Endothelial cell of umbilical vein (primary cell): ENCODE measurements around the gene DCAF7. TPM values are rescaled to one million over a fixed set of nuclear protein-coding genes. Genes with fewer than 3 reads are reported as not detected.

Experiments used
- BruUV-seq: library from RNA; stranded (reverse); fragments of 400-500 nt; replicated peaks from 2 replicates; lab custom pipeline; 2021; lab: Mats Ljungman, UMichigan
- CTCF ChIA-PET: fragments of 300-600, 350-600 bp; sonication (Branson Sonifier 250); formaldehyde crosslinking; loops from one replicate; lab custom pipeline; 2021; ENCODE audit warnings: antibody characterized with exemption, inconsistent platforms; lab: Charles Lee
- POLR2A ChIA-PET: fragments of 300-600, 350-600 bp; sonication (Branson Sonifier 250); formaldehyde crosslinking; loops from one replicate; lab custom pipeline; 2021; ENCODE audit warnings: antibody characterized with exemption, inconsistent platforms; lab: Charles Lee
- DNase-seq: peaks from one replicate; pipeline ENCODE4 v3.0.0-alpha.2; 2011; ENCODE audit warnings: low read depth, low spot score
- FAIRE-seq: peaks from 2 replicates; lab custom pipeline; 2011; peaks lifted over from hg19 to GRCh38; lab: Jason Lieb, UNC
- H2AFZ ChIP-seq: 2 replicates; pipeline ENCODE4 v1.6.0; 2012; ENCODE audit warnings: low read depth, low read length, control low read depth, inconsistent platforms
- H3K27ac ChIP-seq: 2 replicates; pipeline ENCODE4 v1.5.1; 2011; ENCODE audit warnings: low read depth, mild to moderate bottlenecking, control low read depth, low read length, moderate library complexity; ENCODE audit not compliant: insufficient read depth
- H3K27me3 ChIP-seq, 2 experiments: 2 replicates each; pipeline versions ENCODE4 v1.6.0 to v1.6.1; 2011; ENCODE audit warnings: low read length in 2 of 2, mixed read lengths in 1 of 2; ENCODE audit not compliant: control insufficient read depth in 2 of 2, insufficient read depth in 2 of 2
- H3K36me3 ChIP-seq, 2 experiments: 2 replicates in 1 of 2; 3 replicates in 1 of 2; pipeline ENCODE4 v1.5.1; 2011; ENCODE audit warnings: low read length in 2 of 2, mild to moderate bottlenecking in 1 of 2, moderate library complexity in 1 of 2; ENCODE audit not compliant: control insufficient read depth in 2 of 2, insufficient read depth in 2 of 2; ENCODE audit errors: extremely low read depth in 1 of 2
- H3K4me1 ChIP-seq: 3 replicates; pipeline ENCODE4 v1.5.1; 2011; ENCODE audit warnings: mild to moderate bottlenecking, low read length; ENCODE audit not compliant: control insufficient read depth, insufficient read depth; ENCODE audit errors: extremely low read depth
- H3K4me2 ChIP-seq: 2 replicates; pipeline ENCODE4 v1.6.1; 2011; ENCODE audit warnings: low read length, control low read depth, mixed read lengths; ENCODE audit not compliant: insufficient read depth
- H3K4me3 ChIP-seq, 3 experiments: fragments of 200-600 bp in 1 of 3; sonication (generic), shearing (Covaris generic) in 1 of 3; replicated peaks in 1 of 3; 2 replicates each; pipeline ENCODE4 v1.5.1; 2011 to 2016; ENCODE audit warnings: control low read depth in 3 of 3, low read length in 3 of 3, mild to moderate bottlenecking in 2 of 3, inconsistent platforms in 1 of 3, low read depth in 1 of 3, moderate library complexity in 1 of 3; ENCODE audit not compliant: insufficient read depth in 1 of 3
- H3K79me2 ChIP-seq: 2 replicates; pipeline ENCODE4 v1.6.0; 2012; ENCODE audit warnings: low read length, inconsistent platforms; ENCODE audit not compliant: control insufficient read depth, insufficient read depth
- H3K9ac ChIP-seq: replicated peaks from 2 replicates; pipeline ENCODE3; 2011; ENCODE audit warnings: low read length, control low read depth; ENCODE audit not compliant: insufficient read depth; ENCODE audit errors: extremely low read depth
- H3K9me1 ChIP-seq: replicated peaks from 3 replicates; pipeline ENCODE4 v1.6.0; 2011; ENCODE audit warnings: mild to moderate bottlenecking, low read length; ENCODE audit not compliant: control insufficient read depth, insufficient read depth; ENCODE audit errors: extremely low read depth
- H3K9me3 ChIP-seq: replicated peaks from 2 replicates; pipeline ENCODE4 v1.5.1; 2012; ENCODE audit warnings: low read length, inconsistent platforms; ENCODE audit not compliant: control insufficient read depth, insufficient read depth
- H4K20me1 ChIP-seq: replicated peaks from 2 replicates; pipeline ENCODE3; 2011; ENCODE audit warnings: mild to moderate bottlenecking, low read length; ENCODE audit not compliant: control insufficient read depth, insufficient read depth; ENCODE audit errors: extremely low read depth
- EZH2 ChIP-seq: IDR thresholded peaks from 2 replicates; pipeline ENCODE4 v1.6.1; 2012; ENCODE audit warnings: borderline replicate concordance, low read depth, mild to moderate bottlenecking, moderate library complexity, low read length, inconsistent platforms; ENCODE audit not compliant: severe bottlenecking
- FOS ChIP-seq: IDR thresholded peaks from 2 replicates; pipeline ENCODE4 v1.6.1; 2011; ENCODE audit warnings: mild to moderate bottlenecking, low read length, moderate library complexity, borderline replicate concordance; ENCODE audit not compliant: insufficient read depth
- GATA2 ChIP-seq: IDR thresholded peaks from 2 replicates; pipeline ENCODE4 v1.7.0; 2011; ENCODE audit warnings: low read depth, mild to moderate bottlenecking, moderate library complexity, mixed read lengths, low read length; ENCODE audit not compliant: insufficient read length, insufficient read depth
- JUN ChIP-seq: IDR thresholded peaks from 2 replicates; pipeline ENCODE4 v1.6.1; 2011; ENCODE audit warnings: borderline replicate concordance, low read depth; ENCODE audit not compliant: insufficient read length, insufficient read depth
- MYC ChIP-seq: IDR thresholded peaks from one replicate; pipeline ENCODE4 v1.6.1; 2011; ENCODE audit warnings: mild to moderate bottlenecking, low read depth, low read length
- POLR2A ChIP-seq: IDR thresholded peaks from 2 replicates; pipeline ENCODE4 v1.6.1; 2012; ENCODE audit warnings: low read depth, mild to moderate bottlenecking, control low read depth, low read length
- POLR2AphosphoS5 ChIP-seq: IDR thresholded peaks from 2 replicates; pipeline ENCODE4 v1.6.1; 2012; ENCODE audit warnings: low read depth, mild to moderate bottlenecking, control low read depth, low read length, moderate library complexity; ENCODE audit not compliant: insufficient read depth
- dilution Hi-C: fragments of 300-500 bp; cut with MboI; formaldehyde crosslinking; loops from one replicate; pipeline ENCODE4 v1.15.0; 2019; ENCODE audit warnings: low sequenced_read_pairs; ENCODE audit not compliant: extremely low pct_ligation_motif_present
- intact Hi-C: fragments of 100-400 bp; cut with micrococcal nuclease; formaldehyde crosslinking; loops from one replicate; pipeline ENCODE4 v1.10.0; 2022
- polyA plus RNA-seq, 4 experiments: library from polyadenylated mRNA; depleted of rRNA in 3 of 4; stranded (reverse) in 3 of 4; unstranded in 1 of 4; fragments of >200 nt; gene quantifications; 2 replicates each; pipeline versions ENCODE4 v1.2.1 to v1.2.3, GENCODE V29; 2011 to 2012; ENCODE audit warnings: missing spikeins in 1 of 4
- total RNA-seq: library from RNA; stranded (reverse); gene quantifications from 2 replicates; pipeline ENCODE4 v1.2.3, GENCODE V29; 2021
- TF ChIP-seq, protein P1 (sequence below), 2 donors: IDR thresholded peaks; 1 replicate in 1 of 2; 2 replicates in 1 of 2; pipeline ENCODE4 v1.5.1; 2011; ENCODE audit warnings: low read length in 2 of 2, mild to moderate bottlenecking in 2 of 2, moderate library complexity in 2 of 2, control low read depth in 1 of 2, inconsistent platforms in 1 of 2, low read depth in 1 of 2; ENCODE audit not compliant: insufficient read depth in 1 of 2; ENCODE audit errors: extremely low read depth in 1 of 2
- TF ChIP-seq, protein P2 (sequence below): IDR thresholded peaks from 2 replicates; pipeline ENCODE4 v1.6.1; 2011; ENCODE audit not compliant: insufficient read depth, insufficient read length

Gene DCAF7
- total and polyA plus RNA-seq, 2 donors (not counting 3 experiments of a cell fraction or from before 2014, with no cell fraction given) = 82.8 to 100 TPM

DNA sequence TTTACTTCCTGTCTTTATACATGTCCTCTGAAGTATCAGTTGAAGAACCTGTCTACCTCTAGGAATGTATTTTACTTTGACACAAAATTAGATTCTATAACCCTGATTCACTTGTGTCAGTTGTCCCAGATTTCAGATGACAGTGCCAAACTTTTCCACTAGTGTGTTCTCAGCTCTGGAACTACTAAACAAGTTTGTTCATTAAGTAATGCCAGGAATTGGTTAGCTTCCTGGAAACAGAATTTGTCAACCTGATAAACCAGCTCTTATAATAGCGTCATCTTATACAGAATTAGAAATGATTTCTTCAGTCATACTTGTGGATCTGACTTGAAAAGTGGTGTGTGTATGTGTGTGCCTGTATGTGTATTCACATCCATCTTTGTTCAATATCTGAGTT is 79.3 kb downstream of the DCAF7 start:
- no peak for TF ChIP-seq EZH2
- TF ChIP-seq POLR2A = no peak
- no peak for TF ChIP-seq GATA2
- TF ChIP-seq, protein P1, sequence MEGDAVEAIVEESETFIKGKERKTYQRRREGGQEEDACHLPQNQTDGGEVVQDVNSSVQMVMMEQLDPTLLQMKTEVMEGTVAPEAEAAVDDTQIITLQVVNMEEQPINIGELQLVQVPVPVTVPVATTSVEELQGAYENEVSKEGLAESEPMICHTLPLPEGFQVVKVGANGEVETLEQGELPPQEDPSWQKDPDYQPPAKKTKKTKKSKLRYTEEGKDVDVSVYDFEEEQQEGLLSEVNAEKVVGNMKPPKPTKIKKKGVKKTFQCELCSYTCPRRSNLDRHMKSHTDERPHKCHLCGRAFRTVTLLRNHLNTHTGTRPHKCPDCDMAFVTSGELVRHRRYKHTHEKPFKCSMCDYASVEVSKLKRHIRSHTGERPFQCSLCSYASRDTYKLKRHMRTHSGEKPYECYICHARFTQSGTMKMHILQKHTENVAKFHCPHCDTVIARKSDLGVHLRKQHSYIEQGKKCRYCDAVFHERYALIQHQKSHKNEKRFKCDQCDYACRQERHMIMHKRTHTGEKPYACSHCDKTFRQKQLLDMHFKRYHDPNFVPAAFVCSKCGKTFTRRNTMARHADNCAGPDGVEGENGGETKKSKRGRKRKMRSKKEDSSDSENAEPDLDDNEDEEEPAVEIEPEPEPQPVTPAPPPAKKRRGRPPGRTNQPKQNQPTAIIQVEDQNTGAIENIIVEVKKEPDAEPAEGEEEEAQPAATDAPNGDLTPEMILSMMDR (IDR thresholded peaks at IDR 0.05; ENCODE audit: extremely low read depth in 1 of 2, insufficient read depth in 1 of 2, low read depth in 1 of 2, low read length in 2 of 2) = no peak
- TF ChIP-seq JUN = no peak
- TF ChIP-seq, protein P2, sequence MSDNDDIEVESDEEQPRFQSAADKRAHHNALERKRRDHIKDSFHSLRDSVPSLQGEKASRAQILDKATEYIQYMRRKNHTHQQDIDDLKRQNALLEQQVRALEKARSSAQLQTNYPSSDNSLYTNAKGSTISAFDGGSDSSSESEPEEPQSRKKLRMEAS = no peak
- no peak for TF ChIP-seq MYC
- TF ChIP-seq POLR2AphosphoS5 = no peak
- TF ChIP-seq FOS = no peak
- intact Hi-C loops (no loop called here), dilution Hi-C loops (no loop called here)
- Histone ChIP-seq H3K36me3 (peaks cover 5 to 9% of the 10 kb centered on the region in 2 experiments), H3K9me3 (no peaks in the 10 kb centered on the region), H3K4me3 (no peak overlapping the region), H4K20me1 (peaks cover 9% of the 10 kb centered on the region), H3K4me2 (no peak overlapping the region), H3K9ac (no peak overlapping the region), H3K79me2 (peaks cover 82% of the 10 kb centered on the region), H2AFZ (no peak overlapping the region), H3K4me1 (peaks cover 45% of the 10 kb centered on the region), H3K27ac (no peak overlapping the region), H3K9me1 (no peaks in the 10 kb centered on the region), H3K27me3 (no peaks in the 10 kb centered on the region)
- DNase-seq (peak; percentile 29), FAIRE-seq (no peak)
- ChIA-PET POLR2A (no interaction called here), CTCF (interaction anchor here (0.6 to 1.9 kb wide), 3 partner anchors 8 to 113 kb away, joined by 3 to 4 read pairs (median 3); partner anchors contain the start of gene MAP3K3)
- no TSS peak for BruUV-seq
